ENCODE results near the gene BUB1.
"Not testable (repeated sequence)": the region's sequence is repeated elsewhere in the genome, so short reads cannot be mapped to it uniquely, and the experiment has no call there.

BUB1 gene

DNA sequence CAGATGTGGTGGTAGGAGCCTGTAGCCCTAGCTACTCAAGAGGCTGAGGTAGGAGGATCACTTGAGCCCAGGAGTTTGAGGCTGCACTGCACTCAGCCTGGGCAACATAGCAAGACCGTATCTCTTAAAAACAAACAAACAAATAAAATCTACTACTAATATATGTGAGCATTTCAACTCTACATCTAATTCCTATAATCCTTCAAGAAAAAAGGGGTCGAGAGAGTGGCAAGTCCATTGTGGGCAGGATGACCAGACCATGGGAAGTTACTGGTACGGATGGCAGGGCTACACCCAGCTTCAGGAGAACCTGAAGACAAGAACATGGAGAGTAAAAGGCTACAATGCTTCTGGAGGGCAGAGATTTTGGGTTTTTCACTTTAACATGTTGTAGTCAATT lies 24.0 kb downstream of the BUB1 start:
- no peak for DNase-seq

DNA sequence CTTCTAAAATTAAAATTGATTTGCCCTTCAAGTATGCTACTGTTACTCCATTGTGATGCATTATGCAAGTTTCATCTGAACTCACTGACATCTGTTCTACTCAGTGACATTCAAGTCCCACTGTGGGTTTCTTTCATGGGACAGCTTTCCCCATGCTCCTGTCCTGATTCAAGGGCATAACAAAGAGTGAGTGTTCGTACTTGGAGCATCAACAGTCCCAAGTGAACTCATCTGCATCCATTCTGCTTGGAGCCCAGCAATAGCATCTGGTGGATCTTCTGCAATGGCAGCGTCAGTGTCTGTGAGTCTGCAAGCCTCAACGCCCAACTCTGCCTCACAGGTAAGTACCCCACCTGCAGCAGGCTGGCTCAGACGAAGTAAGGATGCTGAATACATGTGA lies 27.5 kb downstream of the BUB1 start:
- DNase-seq, result no peak

DNA sequence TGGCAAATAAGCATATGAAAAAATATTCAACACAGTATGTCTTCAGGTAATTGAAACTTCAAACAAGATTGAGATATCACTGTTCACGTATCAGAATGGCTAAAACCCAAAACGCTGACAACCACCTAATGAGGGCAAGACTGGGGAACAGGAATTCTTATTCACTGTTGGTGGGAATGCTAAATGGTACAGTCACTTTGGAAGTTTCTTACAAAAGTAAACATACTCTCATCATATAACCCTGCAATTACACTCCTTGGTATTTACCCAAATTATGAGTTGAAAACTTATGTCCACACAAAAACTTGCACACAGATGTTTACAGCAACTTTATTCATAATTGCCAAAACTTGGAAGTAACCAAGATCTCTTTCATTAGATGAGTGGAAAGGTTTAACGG lies 30.1 kb downstream of the BUB1 start:
- DNase-seq, result no peak

DNA sequence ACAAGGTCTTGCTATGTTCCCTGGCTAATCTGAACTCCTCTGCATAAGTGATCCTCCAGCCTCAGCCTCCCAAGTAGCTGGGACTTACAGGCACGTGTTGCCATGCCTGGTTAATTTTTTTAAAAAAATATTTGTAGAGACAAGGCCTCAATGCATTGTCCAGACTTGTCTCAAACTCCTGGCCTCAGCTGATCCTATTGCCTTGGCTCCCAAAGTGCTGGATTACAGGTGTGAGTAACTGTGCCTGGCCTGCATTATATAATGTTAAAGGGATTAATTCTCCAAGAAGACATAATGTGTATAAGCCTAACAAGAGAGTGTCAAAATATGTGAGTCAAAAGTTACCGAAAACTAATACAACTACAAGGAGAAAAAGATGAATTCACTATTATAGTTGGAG lies 32.2 kb downstream of the BUB1 start:
- no peak for DNase-seq

DNA sequence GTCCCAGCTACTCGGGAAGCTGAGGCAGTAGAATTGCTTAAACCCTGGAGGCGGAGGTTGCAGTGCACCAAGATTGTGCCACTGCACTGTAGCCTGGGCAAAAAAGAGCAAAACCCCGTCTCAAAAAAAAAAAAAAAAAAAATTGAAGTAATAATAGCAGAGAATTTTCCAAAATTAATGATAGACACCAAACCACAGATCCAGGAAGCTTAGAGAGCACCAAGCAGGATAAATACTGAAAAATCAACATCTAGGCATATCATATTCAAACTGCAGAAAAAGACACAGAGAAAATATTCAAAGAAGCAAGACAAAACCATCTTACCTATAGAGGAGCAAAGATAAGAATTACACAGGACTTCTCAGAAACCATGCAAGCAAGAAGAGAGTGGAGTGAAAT lies 33.5 kb downstream of the BUB1 start:
- DNase-seq, result no peak

DNA sequence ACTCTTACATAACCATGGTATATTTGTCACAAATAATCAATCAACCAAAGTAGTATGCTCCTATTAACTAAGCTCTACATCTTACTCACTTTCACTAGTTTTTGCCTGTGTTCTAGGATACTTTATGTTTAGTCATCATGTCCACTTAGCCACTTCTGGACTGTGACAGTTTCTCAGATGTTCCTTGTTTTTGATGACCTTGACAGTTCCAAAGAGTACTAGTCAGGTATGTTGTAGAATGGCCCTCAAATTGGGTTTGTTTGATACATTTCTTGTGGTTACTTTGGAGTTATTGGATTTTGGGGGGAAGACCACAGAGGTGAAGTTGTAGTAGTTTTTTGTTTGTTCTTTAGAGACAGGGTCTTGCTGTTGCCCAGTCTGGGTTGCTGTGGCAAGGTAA lies 35.5 kb downstream of the BUB1 start:
- no peak for DNase-seq

DNA sequence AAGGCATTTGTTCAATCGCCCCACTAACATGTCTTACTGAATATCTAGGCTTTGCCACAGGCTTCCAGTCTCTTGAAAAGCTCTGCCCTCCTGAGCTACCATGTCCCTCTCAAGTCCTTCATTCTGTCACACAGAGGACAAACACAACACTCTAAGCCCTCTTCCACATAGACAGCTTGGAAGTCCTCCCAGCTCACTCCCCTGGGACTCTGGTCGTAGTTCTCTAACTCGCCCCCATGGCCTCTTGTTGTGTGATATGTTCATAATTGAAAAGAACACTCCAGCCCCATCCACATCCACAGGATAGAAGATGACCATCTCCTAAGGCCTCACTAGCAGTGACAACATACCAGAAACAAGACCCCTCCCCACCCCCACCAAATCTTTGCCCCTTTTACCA lies 37.9 kb downstream of the BUB1 start:
- no peak for DNase-seq

DNA sequence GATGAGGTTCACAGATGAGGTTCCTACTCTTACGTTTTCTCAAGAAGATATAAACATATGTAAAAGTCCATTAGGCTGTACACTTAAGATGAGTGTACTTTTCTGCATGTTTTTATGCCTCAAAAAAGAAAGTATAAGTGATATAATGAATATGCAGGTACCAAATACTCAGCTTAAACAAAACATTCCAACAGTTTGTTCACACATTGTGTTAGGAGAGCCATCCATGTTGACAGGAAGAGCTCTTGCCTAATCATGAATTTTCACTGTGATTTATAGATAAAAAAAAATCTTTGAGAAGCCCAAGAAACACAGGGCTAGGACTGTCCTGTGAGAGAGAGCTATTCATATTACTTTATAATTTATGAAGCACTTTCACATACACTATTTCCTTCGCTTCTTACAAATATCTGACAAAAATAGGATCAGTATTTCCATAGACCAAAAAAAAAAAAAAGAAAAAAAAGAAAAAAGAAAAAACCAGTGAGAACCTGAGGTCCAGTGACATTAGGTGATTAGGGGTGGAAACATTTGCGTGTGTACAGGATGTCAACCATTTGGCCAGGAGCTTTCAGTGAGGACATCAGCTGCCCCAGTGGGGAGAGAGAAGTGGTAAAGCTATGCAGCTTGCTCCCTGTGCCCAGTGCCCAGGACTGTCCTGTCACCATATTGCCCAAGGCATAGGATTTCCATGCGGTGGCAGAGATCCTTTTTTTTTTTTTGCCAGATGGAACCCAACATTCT lies 38.7 kb downstream of the BUB1 start:
- DNase-seq, result no peak

DNA sequence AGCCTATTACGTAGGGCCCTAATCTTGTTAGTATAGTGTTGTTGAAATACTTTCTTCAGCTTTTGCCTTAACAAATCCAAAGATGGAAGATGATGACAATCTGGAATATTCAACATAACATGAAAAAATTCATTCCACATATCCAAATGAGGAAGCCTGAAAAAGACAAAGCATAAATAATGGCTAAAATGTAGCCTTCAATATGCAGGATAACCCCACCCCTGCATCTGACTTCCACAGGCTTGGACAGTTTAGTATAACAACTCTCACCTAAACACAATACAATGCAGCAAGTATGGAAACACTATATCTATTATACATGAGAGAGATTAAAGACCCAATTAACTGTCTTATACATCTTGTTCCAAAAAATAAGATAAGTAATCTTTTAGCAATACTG lies 39.9 kb downstream of the BUB1 start:
- DNase-seq, result no peak

DNA sequence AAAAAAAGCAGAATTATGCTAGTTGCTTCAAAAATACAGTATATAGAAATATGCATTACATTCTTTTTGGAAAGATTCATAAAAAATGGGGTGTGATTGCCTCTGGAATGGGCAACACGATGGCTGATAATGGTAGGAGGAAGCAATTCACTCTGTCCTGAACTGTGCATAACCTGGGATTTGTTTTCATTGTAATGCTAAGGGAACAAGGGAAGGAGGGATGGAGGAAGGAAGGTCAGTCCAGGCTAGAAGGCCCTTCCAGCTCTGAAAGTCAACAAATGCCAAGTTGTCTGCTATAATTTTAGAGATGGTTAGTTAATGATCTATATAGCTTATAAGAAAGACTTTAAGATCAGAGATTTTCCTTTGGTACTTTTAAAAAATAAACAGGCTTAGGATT lies 40.8 kb downstream of the BUB1 start:
- DNase-seq, result no peak

DNA sequence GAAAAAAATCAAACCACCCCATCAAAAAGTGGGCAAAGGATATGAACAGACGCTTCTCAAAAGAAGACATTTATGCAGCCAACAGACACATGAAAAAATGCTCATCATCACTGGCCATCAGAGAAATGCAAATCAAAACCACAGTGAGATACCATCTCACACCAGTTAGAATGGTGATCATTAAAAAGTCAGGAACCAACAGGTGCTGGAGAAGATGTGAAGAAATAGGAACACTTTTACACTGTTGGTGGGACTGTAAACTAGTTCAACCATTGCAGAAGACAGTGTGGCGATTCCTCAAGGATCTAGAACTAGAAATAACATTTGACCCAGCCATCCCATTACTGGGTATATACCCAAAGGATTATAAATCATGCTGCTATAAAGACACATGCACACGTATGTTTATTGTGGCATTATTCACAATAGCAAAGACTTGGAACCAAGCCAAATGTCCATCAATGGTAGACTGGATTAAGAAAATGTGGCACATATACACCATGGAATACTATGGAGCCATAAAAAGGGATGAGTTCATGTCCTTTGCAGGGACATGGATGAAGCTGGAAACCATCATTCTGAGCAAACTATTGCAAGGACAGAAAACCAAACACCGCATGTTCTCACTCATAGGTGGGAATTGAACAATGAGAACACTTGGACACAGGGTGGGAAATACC lies 41.8 kb downstream of the BUB1 start:
- not testable (repeated sequence) for DNase-seq

DNA sequence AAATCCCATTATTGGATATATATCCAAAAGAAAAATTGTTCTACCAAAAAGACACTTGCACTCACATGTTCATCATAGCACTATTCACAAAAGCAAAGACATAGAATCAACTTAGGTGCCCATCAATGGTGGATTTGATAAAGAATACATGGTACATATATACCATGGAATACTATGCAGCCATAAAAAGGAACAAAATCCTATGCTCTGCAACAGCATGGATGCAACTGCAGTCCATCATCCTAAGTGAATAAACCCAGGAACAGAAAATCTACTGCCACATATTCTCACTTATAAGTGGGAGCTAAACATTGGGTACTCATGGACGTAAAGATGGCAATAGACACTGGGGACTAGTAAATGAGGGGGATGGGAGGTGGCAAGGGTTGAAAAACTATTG lies 50.5 kb downstream of the BUB1 start:
- not testable (repeated sequence) for DNase-seq

DNA sequence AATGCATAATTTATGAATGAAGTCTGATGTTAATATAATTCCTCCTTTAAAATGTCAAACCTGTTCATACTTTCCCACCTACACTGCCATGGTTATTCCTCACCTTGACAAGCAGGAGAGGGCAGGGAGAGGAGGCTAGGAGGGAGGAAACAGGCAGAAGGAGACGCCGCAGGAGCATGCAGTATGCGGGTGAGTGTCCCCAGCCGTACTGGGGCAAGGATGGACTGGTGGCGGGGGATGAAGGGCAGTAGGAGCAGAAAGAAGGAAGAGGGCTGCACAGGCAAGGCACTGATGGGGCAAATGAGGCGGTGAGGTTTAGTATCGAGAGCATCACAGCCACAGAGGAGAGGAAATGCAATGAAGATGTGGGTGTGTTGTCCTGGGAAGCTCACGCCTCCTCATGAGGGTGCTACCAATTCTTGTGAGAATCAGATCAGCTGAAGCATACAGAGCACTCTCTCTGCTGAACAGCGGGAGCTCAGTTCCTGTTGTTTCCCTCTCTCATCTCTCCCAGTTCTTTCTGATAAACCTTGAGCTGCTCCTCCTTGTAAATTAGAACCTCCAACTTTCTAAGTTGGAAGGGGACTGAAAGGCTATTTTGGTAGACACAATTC lies 58.4 kb downstream of the BUB1 start:
- not testable (repeated sequence) for DNase-seq

DNA sequence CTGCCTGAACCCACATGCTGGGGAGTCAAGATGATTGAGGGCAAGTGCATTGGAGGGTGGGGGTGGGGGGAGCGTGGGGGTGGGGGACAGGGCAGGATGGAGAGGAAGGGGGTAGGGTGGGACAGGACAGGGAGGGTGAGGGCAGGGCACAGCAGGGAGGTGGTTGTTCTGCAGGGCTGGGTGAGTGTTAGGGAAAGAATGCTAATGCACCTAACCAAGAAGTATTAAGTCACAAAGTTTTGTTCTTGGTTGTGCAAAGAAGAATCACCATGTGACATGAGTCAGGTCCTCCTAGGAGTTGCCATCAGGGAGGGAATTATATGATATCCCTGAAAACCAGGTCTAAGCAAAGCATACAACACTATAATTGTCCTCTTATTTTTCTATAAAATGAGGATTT lies 63.9 kb downstream of the BUB1 start:
- DNase-seq, result not testable (repeated sequence)

DNA sequence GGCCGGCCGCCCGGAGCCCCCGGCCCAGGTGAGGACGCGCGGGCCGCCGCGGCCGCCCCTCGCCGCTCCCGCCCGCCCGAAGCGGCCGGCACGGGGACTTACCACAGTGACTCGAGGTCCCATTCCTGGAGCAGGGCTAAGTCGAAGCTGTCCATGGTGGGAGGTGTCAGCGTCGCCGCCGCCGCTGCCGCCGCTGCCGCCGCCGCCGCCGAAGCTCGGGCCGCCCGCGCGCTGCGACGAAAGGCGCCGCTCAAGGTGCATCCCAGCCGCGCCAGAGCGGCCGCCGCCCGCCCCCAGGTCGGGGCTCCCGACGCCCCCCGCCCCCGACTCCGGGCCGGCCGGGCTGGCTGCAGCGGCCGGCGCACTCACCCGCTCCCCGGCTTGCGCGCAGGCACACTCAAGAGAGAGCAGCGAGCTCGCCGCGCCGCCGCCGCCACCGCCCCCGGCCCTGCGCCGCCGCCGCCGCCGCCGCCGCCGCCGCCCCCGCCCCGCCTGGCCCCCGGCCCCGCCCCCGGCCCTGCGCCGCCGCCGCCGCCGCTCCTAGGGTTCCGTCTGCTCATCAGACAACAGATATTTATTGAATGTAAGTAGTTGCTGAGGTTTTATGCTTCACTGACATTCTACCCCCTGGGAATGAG lies 67.1 kb downstream of the BUB1 start:
- not testable (repeated sequence) for DNase-seq

DNA sequence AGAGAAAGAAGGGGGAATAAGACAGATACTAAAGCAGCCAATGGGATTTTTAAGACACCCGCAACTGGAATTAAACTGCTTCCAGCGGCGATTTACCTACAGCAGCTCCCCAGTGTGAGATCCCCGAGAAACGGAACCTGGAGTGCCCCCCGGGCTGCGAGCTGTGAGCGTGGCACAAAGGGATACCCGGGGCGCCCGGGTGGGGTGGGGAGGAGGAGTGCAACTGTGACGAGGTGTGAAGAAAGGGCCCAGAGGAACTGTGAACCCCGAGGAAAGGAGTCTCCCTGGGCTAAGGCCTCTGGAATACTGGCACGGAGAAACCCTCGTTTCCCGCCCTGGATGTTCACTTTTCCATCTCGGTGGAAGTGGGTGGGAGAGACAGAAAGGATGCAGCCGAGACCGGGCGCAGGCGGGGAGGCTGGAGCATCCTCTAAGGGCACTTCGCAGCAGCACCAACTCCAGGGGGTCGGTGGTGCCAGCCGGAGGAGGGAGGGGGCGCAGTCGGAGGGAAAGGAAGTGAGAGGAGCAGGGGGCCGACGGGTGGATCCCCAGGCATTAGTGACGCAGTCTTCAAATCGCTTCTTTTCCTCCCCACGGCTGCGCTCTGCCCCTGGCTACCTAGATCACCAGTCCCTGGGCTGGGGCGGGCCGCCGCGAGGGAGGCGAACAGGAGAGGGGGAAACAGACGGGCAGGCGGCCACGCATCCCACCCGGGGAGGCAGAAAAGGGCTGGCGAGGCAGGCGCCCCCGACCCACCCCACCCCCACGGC lies 67.8 kb downstream of the BUB1 start:
- DNase-seq, result not testable (repeated sequence)

DNA sequence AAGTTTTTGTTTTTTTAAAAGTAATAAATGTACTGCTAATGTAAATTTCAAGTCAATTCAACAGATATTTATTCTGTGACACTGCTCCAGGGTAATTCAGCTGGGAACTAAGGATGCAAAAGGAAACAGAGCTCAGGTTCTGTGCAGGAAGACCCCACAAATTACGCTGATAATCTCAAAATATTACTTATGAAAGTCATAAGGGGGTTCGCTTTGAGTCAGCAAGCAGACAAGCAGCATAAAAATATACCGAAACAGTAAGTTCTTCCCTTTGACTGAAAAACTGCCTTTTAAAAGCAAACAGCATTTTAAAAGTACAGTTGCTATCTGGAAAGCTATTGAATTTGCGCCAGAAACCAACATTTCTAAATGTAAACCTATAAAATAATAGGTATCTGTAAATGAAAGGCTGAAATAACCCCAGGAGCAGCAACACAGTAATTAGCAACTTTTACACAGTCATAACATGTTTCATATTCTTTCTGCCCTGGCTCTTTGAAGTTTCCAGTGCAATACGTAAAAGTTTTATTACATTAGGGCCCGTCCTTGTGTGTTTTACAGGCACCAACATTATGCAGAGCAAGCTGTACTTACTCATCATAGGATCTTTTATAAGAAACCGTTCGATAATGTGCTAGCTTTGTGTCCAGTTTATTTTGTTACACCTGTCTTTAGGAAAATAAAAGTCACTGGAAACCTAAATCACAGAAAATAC lies 68.9 kb downstream of the BUB1 start:
- not testable (repeated sequence) for DNase-seq

DNA sequence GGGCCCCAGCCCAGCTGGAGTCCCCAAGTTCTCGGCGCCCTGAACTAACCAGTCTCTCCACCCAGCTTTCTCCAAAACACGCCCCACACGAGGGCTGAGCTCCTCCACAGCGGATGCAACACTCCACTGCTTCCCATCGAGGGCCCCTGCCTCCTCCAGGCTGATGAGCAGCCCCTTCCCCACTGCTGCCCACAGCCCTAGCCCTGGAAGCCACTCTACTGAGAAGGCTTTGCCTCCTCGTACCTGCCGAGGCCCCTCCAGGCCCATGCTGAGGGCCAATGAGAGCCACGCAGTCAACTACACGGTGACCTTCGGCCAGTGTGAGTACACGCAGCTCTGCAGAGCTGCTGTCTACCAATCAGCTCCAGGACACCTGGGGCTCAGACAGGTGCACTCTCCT lies 72.8 kb downstream of the BUB1 start:
- not testable (repeated sequence) for DNase-seq

DNA sequence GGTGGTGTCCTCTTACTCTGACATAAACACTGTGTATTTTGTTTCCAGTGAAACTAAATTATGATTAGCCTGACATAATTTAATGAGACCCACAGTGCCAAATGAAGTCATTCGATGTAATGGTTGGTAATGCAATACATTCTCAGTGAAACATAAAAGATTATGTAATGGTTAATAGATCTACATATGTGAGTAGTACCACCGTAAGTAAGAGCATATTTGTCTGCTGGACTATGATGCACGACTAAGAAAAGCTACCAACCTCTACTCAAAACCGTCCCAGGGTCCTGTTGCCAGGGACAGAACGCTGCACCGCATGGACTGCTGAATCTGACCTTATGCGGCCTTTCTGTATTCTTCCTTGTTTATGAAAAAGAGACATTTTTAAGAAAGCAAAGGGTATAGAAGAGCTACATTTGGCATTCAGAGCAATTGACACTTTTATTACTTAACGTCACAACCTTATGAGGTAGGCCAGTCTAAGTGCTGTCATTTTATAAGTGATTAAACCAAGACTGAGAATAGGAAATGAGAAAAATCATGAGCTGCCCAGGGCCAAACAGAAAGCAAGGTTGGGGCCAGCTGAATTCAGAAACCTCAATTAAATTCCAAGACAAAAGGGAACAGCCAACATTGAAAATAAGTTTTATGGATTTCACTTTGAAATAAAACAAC lies 73.8 kb downstream of the BUB1 start:
- DNase-seq, result not testable (repeated sequence)

DNA sequence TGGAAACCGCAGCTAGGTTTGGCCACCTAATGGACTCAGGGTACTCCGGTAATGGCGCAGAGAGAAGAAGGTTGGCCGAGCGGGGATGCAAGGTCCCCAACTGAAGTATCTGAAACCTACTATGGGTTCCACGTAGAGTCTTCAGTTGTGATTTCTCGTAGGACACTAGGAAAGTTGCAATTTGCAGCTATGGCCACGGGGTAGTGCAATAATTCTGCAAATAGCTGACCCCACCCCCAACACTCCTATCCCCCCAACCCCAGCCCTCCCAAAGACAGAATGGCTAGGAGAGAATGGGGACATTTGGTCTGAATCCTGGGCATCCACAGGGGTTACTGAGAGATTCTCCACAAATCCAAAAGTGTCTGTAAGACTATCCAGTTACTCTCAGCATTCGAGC lies 75.7 kb downstream of the BUB1 start:
- not testable (repeated sequence) for DNase-seq

DNA sequence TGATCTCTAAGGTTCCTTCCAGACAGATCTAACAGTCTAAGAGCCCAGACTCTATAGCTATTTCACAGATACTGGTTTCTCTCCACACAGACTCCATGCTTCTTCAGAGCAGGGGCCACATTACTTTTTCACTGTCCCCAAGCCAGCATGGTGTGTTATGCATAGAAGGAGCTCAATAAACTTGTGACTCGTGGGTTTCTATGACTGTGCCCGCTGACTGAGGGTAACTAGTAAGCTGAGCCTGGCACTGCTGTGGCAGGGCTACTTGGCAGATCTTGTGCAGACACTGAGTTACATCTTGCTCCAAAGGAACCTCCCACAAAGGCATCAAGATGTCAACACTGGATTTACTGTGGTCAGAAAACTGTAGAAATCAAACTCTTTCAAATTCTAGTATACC lies 85.9 kb downstream of the BUB1 start:
- DNase-seq, result not testable (repeated sequence)
